ENCODE measurements around the gene PLCH1.

PLCH1 gene

DNA sequence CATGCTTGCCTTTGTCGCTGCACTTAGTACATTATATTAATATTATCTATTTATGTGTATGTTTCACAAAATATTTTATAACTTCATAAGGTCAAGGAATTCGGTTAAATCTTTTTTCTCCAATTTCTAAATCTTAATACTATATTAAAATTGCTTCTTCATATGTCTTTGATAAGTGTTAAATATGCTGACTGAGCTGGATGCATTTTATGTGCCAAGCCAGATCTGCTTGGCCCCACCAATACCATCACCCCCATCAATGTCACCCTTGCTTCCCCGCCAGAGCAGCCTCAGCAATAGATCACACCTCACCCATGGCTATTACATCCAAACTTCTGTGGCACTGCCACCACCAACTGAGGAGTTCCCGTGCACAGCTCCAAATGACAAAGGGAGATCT lies 287.3 kb downstream of the PLCH1 start:
- no peaks in the 10 kb centered on the region for H3K9me3 ChIP-seq (ENCODE audit: control insufficient read depth, low read length)
- no peaks in the 10 kb centered on the region for H3K27me3 ChIP-seq (ENCODE audit: control insufficient read depth, insufficient read depth, low read length, poor library complexity, severe bottlenecking)
- no peaks in the 10 kb centered on the region for H3K36me3 ChIP-seq (ENCODE audit: control insufficient read depth, insufficient read depth, low read length)
- H3K27ac ChIP-seq (ENCODE audit: insufficient read depth, low read depth, low read length, poor library complexity, severe bottlenecking), result no peak overlapping the region
- H3K4me3 ChIP-seq (ENCODE audit: insufficient read depth, low read depth, low read length), result no peak overlapping the region
- WGBS, 2 experiments, result 86 to 97% methylated on average over 2 of the region's 4 CpGs
- no peaks in the 10 kb centered on the region for H3K4me1 ChIP-seq (ENCODE audit: control insufficient read depth, insufficient read depth, low read length)

DNA sequence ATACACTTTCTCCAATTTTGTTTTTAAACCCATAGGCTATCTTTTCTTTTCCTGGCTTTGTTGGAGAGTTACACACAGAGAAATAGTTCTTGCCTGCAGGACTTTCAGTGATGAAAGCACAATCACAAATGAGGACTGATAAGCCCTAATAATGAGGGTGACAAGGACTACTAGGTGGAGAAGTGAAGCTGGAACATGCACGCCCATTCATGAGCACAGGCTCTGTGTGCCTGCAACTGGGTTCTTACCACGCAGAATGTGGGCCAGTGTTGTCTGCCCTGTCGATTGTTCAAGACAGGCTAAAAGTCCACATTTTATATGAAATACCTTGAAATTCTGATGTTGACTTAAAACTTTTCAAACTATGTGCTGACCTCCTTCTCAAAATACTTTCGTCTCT lies 289.1 kb downstream of the PLCH1 start:
- 95 to 98% methylated on average over 4 of the region's 4 CpGs for WGBS, 2 experiments
- H3K4me1 ChIP-seq (ENCODE audit: control insufficient read depth, insufficient read depth, low read length), result no peaks in the 10 kb centered on the region
- H3K36me3 ChIP-seq (ENCODE audit: control insufficient read depth, insufficient read depth, low read length), result no peaks in the 10 kb centered on the region

DNA sequence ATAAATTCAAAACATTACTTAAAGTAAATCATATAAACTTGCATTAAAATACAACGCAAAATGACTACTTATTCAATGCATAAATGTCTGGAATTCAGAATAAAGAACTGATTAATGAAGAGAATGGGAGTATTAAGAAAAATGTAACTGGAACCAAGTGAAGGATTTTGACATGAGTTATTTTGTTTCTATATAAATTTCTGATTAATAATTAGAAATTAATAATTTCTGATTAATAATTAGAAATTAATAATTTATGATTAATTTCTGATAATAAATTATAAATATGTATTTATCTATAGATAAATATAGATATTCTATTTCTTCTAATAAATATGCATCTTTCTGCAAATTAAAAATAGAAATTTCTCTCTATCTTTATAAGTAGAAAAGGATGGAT lies 291.4 kb downstream of the PLCH1 start:
- Histone ChIP-seq H3K27me3 (ENCODE audit: control insufficient read depth, insufficient read depth, low read length, poor library complexity, severe bottlenecking) (no peaks in the 10 kb centered on the region), H3K4me1 (ENCODE audit: control insufficient read depth, insufficient read depth, low read length) (no peaks in the 10 kb centered on the region), H3K9me3 (ENCODE audit: control insufficient read depth, low read length) (no peaks in the 10 kb centered on the region), H3K27ac (ENCODE audit: insufficient read depth, low read depth, low read length, poor library complexity, severe bottlenecking) (no peak overlapping the region), H3K36me3 (ENCODE audit: control insufficient read depth, insufficient read depth, low read length) (no peaks in the 10 kb centered on the region), H3K4me3 (ENCODE audit: insufficient read depth, low read depth, low read length) (no peak overlapping the region)
- WGBS, 2 experiments, result 100% methylated on average over 1 of the region's 1 CpG; no CpG with 5 or more reads in 1 of the 2 experiments

More for the DNA sequence above, 289.1 kb downstream of the PLCH1 start:
- Histone ChIP-seq H3K27me3 (ENCODE audit: control insufficient read depth, insufficient read depth, low read length, poor library complexity, severe bottlenecking) (no peaks in the 10 kb centered on the region), H3K9me3 (ENCODE audit: control insufficient read depth, low read length) (no peaks in the 10 kb centered on the region), H3K27ac (ENCODE audit: insufficient read depth, low read depth, low read length, poor library complexity, severe bottlenecking) (no peak overlapping the region), H3K4me3 (ENCODE audit: insufficient read depth, low read depth, low read length) (no peak overlapping the region)

DNA sequence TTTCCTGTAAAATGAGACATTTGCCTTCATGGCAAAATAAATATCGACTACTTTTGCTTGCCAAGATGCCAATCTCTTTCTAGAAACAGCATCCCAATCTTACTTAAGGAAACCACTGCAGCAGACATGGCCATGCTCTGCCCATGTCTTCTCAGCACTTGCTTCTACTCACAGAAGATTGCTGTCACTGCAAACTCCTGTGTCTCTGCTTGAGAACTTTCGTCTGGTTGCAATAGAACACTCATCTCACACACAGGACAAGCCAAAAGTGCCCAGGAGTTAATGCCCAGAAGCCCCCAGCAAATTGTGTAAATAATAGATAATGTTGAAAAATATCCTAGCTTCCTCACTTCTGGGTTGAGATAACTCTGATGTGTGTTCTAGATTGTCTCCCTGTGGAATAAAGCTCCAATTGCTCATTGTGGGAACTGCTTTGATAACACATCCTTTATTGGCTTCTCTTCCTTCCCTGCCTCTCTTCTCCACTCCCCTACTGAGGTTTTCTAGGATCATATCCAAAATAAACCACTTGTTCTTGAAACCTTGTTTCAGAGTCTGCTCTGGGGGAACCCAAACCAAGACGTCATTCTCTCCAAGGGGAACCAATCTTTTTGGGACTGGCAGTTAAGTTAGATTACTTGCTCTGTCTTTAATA lies 295.1 kb downstream of the PLCH1 start:
- no peaks in the 10 kb centered on the region for H3K36me3 ChIP-seq (ENCODE audit: control insufficient read depth, insufficient read depth, low read length)
- H3K27me3 ChIP-seq (ENCODE audit: control insufficient read depth, insufficient read depth, low read length, poor library complexity, severe bottlenecking), result no peaks in the 10 kb centered on the region
- no peaks in the 10 kb centered on the region for H3K4me1 ChIP-seq (ENCODE audit: control insufficient read depth, insufficient read depth, low read length)
- H3K4me3 ChIP-seq (ENCODE audit: insufficient read depth, low read depth, low read length), result no peak overlapping the region
- no peaks in the 10 kb centered on the region for H3K9me3 ChIP-seq (ENCODE audit: control insufficient read depth, low read length)
- no peak overlapping the region for H3K27ac ChIP-seq (ENCODE audit: insufficient read depth, low read depth, low read length, poor library complexity, severe bottlenecking)
- 91 to 96% methylated on average over 3 of the region's 3 CpGs for WGBS, 2 experiments

DNA sequence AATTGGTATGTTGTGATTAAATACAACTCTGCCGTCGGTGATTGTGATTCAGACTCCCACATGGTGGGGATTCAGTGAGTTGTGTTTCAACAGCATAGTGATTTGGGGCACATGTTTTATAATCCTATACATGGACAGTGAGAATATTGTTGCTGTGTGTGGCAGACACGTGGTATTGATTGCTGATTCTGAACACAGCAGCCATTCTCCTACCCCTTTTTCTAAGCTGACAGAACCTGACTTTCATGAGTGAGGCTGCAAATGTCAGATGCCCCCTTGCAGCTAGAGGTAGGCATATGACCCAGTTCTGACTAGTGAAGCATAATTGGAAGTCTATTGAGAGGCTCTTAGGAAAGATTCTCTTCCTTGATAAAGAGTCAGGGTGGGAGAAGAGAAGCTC lies 296.3 kb downstream of the PLCH1 start:
- Histone ChIP-seq H3K4me1 (ENCODE audit: control insufficient read depth, insufficient read depth, low read length) (no peaks in the 10 kb centered on the region), H3K4me3 (ENCODE audit: insufficient read depth, low read depth, low read length) (no peak overlapping the region), H3K9me3 (ENCODE audit: control insufficient read depth, low read length) (no peaks in the 10 kb centered on the region), H3K27me3 (ENCODE audit: control insufficient read depth, insufficient read depth, low read length, poor library complexity, severe bottlenecking) (no peaks in the 10 kb centered on the region), H3K36me3 (ENCODE audit: control insufficient read depth, insufficient read depth, low read length) (no peaks in the 10 kb centered on the region), H3K27ac (ENCODE audit: insufficient read depth, low read depth, low read length, poor library complexity, severe bottlenecking) (no peak overlapping the region)
- WGBS, 2 experiments, result 95 to 98% methylated on average over 3 of the region's 3 CpGs

DNA sequence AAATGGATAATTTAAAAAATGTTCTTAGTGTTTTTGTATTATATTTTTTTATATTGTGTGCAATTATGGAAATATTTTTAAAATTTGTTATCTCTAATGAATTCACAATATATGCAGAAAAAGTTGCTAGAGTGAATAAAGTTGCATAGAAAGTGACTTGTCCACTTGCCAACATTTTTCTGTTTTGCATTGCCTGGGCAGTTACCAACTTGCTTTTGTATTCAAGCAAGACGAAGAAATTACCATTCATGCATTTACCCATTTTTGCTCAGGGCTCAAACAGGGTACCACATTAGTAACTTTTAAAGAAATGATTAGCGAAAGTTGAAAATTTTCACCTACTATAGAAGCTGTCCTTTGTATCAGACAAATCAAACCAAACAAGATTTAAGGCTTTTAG lies 298.5 kb downstream of the PLCH1 start:
- Histone ChIP-seq H3K36me3 (ENCODE audit: control insufficient read depth, insufficient read depth, low read length) (no peaks in the 10 kb centered on the region), H3K27me3 (ENCODE audit: control insufficient read depth, insufficient read depth, low read length, poor library complexity, severe bottlenecking) (no peaks in the 10 kb centered on the region), H3K9me3 (ENCODE audit: control insufficient read depth, low read length) (no peaks in the 10 kb centered on the region), H3K4me3 (ENCODE audit: insufficient read depth, low read depth, low read length) (no peak overlapping the region), H3K27ac (ENCODE audit: insufficient read depth, low read depth, low read length, poor library complexity, severe bottlenecking) (no peak overlapping the region), H3K4me1 (ENCODE audit: control insufficient read depth, insufficient read depth, low read length) (no peaks in the 10 kb centered on the region)
- WGBS, 2 experiments, result 94 to 100% methylated on average over 1 to 2 of the region's 2 CpGs

DNA sequence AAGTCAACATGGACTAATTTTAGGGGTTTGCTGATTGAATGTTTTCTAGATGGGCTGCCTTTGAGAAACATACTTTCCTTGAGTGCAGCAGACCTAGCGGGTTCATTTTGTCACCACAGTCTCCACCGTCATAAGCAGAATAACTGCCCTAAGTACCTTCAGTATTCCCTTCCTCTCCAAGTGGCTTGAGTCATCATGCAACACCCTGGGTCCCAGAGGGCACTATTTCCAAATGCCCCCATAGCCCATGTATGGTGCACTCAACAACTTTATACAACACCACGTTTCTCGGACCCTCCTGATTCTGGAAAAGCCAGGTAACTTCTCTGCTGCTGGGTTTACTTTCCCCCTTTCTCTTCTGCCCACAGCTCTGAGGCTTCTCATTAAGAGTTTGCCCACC lies 300.1 kb downstream of the PLCH1 start:
- Histone ChIP-seq H3K27ac (ENCODE audit: insufficient read depth, low read depth, low read length, poor library complexity, severe bottlenecking) (no peak overlapping the region), H3K36me3 (ENCODE audit: control insufficient read depth, insufficient read depth, low read length) (no peaks in the 10 kb centered on the region), H3K4me3 (ENCODE audit: insufficient read depth, low read depth, low read length) (no peak overlapping the region), H3K9me3 (ENCODE audit: control insufficient read depth, low read length) (no peaks in the 10 kb centered on the region), H3K27me3 (ENCODE audit: control insufficient read depth, insufficient read depth, low read length, poor library complexity, severe bottlenecking) (no peaks in the 10 kb centered on the region), H3K4me1 (ENCODE audit: control insufficient read depth, insufficient read depth, low read length) (no peaks in the 10 kb centered on the region)
- WGBS, 2 experiments, result 95 to 96% methylated on average over 4 of the region's 4 CpGs

DNA sequence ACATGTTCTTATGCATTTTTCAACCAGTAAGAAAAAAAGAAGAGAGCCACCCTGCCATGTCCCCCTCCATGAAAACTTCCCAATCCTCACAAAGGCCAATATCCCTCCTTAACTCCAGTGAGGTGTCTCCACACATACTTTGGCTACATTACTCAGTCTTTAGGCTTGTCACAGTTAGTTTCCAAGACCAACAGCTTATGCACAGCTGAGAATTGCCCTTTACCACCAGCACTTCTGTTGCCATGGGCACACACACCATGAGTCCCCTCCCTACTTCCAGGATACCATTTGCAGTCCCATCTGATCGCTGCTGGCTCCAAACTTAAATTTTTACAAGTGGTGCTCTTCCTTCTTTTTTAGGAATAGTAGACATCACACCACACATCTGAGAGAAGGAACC lies 301.1 kb downstream of the PLCH1 start:
- no peaks in the 10 kb centered on the region for H3K9me3 ChIP-seq (ENCODE audit: control insufficient read depth, low read length)
- no peak overlapping the region for H3K27ac ChIP-seq (ENCODE audit: insufficient read depth, low read depth, low read length, poor library complexity, severe bottlenecking)
- 88 to 100% methylated on average over 1 of the region's 1 CpG for WGBS, 2 experiments

DNA sequence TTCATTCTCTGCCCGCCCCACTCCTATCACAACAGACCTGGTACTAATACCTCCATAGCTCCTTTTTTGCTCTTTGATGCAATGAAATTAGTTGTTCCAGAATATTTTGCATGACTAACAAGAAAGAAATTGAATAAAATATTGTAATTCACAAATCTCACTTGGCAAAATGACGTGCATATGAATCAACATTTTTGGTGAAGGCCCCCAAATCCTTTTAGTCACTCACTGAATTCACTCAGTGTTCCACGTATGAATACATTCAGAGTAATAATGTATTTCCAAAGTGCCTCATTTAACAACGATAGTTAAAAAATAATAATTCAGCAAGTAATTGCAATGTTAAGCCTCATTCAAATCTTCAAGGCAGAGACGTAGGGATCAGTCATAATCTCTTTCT lies 302.8 kb downstream of the PLCH1 start:
- Histone ChIP-seq H3K27ac (ENCODE audit: insufficient read depth, low read depth, low read length, poor library complexity, severe bottlenecking) (no peak overlapping the region), H3K27me3 (ENCODE audit: control insufficient read depth, insufficient read depth, low read length, poor library complexity, severe bottlenecking) (no peaks in the 10 kb centered on the region), H3K36me3 (ENCODE audit: control insufficient read depth, insufficient read depth, low read length) (no peaks in the 10 kb centered on the region), H3K4me1 (ENCODE audit: control insufficient read depth, insufficient read depth, low read length) (no peaks in the 10 kb centered on the region), H3K4me3 (ENCODE audit: insufficient read depth, low read depth, low read length) (no peak overlapping the region), H3K9me3 (ENCODE audit: control insufficient read depth, low read length) (no peaks in the 10 kb centered on the region)
- 91 to 93% methylated on average over 5 of the region's 5 CpGs for WGBS, 2 experiments

More for the DNA sequence above, 301.1 kb downstream of the PLCH1 start:
- Histone ChIP-seq H3K36me3 (ENCODE audit: control insufficient read depth, insufficient read depth, low read length) (no peaks in the 10 kb centered on the region), H3K4me1 (ENCODE audit: control insufficient read depth, insufficient read depth, low read length) (no peaks in the 10 kb centered on the region), H3K4me3 (ENCODE audit: insufficient read depth, low read depth, low read length) (no peak overlapping the region), H3K27me3 (ENCODE audit: control insufficient read depth, insufficient read depth, low read length, poor library complexity, severe bottlenecking) (no peaks in the 10 kb centered on the region)

DNA sequence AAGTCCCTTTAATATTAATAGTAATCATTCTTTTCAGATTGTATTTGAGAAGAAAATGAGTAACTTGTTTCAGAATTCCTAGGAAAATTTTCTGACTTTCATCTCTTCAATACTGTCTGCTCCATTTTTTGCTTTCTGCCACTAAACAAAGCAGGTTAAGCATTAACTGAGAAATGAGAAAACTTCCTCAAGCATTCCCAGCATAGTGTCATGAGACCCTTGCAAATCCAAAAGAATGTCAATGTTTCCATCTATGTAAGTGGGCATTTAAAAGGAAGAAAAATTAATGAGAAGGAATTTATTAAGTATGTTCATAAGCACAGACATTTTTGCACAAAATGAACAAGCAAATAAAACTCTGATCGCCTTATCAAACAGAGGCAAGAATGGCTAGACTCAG lies 303.4 kb downstream of the PLCH1 start:
- H3K9me3 ChIP-seq (ENCODE audit: control insufficient read depth, low read length), result no peaks in the 10 kb centered on the region
- no peak overlapping the region for H3K4me3 ChIP-seq (ENCODE audit: insufficient read depth, low read depth, low read length)
- H3K27me3 ChIP-seq (ENCODE audit: control insufficient read depth, insufficient read depth, low read length, poor library complexity, severe bottlenecking), result no peaks in the 10 kb centered on the region
- WGBS, 2 experiments, result 94 to 100% methylated on average over 1 of the region's 1 CpG
- H3K4me1 ChIP-seq (ENCODE audit: control insufficient read depth, insufficient read depth, low read length), result no peaks in the 10 kb centered on the region
- H3K36me3 ChIP-seq (ENCODE audit: control insufficient read depth, insufficient read depth, low read length), result no peaks in the 10 kb centered on the region
- H3K27ac ChIP-seq (ENCODE audit: insufficient read depth, low read depth, low read length, poor library complexity, severe bottlenecking), result no peak overlapping the region

DNA sequence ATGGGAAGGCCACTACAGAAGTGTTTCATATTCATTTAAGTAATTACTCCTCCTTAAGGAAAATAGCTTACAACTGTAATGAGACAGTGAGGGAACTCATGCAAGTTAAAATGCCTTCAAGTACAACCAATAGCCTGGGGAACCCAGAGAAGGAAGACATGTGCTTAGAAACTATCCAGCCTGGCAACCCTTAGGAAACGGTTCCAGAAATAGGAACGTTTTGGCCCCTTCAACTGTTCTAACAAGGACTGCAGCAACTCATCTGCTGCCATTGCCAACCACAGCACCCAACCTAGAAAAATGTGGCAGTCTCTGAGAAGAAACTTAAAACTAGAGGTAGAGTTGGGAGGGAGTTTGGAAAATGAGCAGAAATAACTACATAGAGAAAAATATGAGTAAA lies 303.8 kb downstream of the PLCH1 start:
- Histone ChIP-seq H3K9me3 (ENCODE audit: control insufficient read depth, low read length) (no peaks in the 10 kb centered on the region), H3K4me3 (ENCODE audit: insufficient read depth, low read depth, low read length) (no peak overlapping the region), H3K27me3 (ENCODE audit: control insufficient read depth, insufficient read depth, low read length, poor library complexity, severe bottlenecking) (no peaks in the 10 kb centered on the region), H3K27ac (ENCODE audit: insufficient read depth, low read depth, low read length, poor library complexity, severe bottlenecking) (no peak overlapping the region), H3K4me1 (ENCODE audit: control insufficient read depth, insufficient read depth, low read length) (no peaks in the 10 kb centered on the region), H3K36me3 (ENCODE audit: control insufficient read depth, insufficient read depth, low read length) (no peaks in the 10 kb centered on the region)
- 82 to 90% methylated on average over 2 of the region's 2 CpGs for WGBS, 2 experiments
